HG03469 (cell line): ENCODE results near the gene CSNK1D.
"Not testable (repeated sequence)": the region's sequence is repeated elsewhere in the genome, so short reads cannot be mapped to it uniquely, and the experiment has no call there.

Experiments
- ATAC-seq: cut with Tn5 transposase; IDR thresholded peaks from one replicate; pipeline ENCODE4 v1.9.1; 2021; ENCODE audit warnings: mild to moderate bottlenecking, moderate library complexity, moderate number of reproducible peaks; ENCODE audit not compliant: unreplicated experiment

Gene CSNK1D

GRCh38 chr17:82198092-82198491 lies 75.4 kb downstream of the CSNK1D start:
- no peak for ATAC-seq

DNA sequence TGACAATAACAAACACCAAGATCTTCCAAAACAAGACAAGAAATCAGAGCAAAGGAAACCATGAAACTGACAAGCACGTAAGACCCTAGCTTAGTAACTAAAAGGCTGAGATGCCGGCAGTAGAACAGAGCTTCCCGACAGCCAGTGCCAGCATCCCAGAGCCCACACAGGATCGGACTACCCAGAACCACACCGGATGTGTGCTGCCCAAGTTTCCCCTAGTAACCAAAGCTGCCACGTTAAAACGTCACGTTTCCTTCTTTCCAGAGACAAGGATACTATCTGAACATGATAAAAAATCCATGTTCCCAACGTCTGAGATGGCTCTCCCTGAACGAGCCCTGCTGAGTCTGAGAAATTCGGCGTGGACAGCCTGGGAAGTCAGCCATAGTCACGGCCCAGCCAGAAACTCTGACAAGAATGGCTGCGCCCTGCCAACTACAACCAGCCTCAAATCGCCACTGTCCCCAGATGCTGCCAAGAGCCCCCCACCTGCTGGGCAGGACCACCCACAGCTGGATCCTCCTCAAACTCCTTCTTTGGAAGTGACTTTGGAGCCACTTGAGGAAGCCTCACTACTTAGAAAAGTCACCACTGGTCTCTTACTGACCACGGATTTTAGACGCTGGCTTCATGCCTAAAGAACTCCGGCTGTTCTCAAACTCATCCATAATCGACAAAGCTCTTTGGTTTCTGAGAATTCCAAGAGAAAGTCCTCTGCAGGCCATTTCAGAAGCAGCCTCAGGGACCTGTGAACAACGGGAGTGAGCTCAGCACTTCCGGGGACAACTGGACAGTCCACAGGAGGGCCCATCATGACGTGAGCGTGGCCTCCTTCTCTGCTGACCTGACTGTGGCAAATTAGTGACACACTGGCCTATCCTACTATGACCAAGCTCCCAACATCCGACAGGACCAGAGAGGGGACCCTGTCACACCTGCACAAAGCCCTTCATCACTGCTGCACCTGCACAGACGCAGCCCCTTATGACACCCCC lies 77.5 kb downstream of the CSNK1D start:
- no peak for ATAC-seq

DNA sequence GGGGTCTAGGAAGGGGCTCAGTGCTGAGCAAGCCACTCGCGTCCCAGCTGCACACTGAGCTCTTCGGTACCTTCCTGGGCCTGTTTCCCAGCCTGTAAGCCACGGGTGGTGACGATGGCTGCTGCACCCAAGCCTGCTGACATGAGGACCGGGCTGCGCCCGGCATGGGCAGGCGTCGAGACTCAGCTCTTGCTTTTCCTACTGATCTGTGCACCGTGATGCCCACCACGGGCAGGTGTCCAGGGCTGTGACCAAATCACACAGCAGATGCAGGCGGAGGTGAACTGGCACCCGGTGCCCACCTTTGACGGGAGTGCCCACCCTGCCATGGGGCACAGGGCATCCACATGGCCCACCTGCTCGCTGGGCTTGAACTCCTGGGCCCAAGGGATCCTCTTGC lies 78.7 kb downstream of the CSNK1D start:
- ATAC-seq, result no peak

DNA sequence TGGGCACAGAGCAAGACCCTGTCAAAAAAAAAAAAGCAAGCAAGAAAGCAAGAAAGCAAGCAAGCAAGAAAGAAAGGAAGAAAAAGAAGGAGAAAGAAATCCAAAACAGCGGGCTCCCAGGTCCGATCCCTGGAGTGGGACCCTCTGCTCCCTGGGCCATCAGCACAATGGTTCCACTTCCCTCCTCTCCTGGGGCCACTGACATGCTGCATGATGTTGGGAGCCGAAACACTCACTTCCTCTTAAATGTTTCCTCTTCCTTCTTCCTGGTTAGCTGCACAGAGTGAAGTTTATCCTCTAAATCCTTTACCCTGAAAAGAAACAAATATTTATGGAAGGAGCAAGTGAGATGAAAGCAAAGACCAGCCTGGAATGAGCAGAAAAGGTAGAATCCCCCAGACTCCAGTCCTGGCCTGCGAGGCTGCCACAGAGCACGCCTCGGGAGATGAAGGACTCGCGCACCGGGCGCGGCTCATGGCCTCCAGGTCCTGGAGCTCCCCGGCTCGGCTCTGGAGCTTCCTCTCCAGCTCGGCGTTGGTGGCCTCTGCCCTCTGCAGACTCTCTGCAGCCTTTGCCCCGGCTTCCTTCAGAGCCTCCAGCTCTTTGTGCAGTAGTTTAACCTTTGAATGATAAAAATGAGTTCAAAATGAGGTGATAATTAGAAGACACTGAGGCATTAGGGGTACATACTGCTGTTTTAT lies 79.8 kb downstream of the CSNK1D start:
- ATAC-seq, result no peak

DNA sequence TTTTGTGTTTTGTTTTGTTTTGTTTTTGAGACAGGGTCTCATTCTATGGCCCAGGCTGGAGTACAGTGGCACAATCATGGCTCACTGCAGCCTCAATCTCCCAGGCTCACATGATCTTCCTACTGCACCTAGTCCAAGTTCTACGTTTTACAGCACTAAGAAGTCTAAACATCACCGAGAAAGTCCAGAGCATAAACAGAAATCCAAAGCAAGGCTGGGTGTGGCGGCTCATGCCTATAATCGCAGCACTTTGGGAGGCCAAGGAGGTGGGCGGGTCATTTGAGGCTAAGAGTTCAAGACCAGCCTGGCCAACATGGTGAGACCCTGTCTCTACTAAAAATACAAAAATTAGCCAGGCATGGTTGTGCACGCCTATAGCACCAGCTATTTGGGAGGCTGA lies 80.5 kb downstream of the CSNK1D start:
- not testable (repeated sequence) for ATAC-seq
